Upper lobe of left lung (tissue), 6 donors: ENCODE data around the gene LRTM2. TPM values are rescaled to one million over a fixed set of nuclear protein-coding genes. Genes with fewer than 3 reads are reported as not detected.

Experiments
- ATAC-seq, 2 donors: fragments of 200-7000 bp; cut with Tn5 transposase; one replicate each; pipeline ENCODE4 v1.9.1; 2022; ENCODE audit warnings: mild to moderate bottlenecking in 2 of 2, moderate library complexity in 2 of 2; ENCODE audit not compliant: low FRiP score in 2 of 2
- DNase-seq, 2 donors: peaks; one replicate each; pipeline ENCODE4 v3.0.0-alpha.2; 2019 to 2020
- H3K27ac ChIP-seq, 4 donors: fragments of 200-600 bp; sonication (generic); one replicate each; pipeline ENCODE4 v1.5.1; 2016 to 2019
- H3K27me3 ChIP-seq, 4 donors: fragments of 200-600 bp; sonication (generic); one replicate each; pipeline ENCODE4 v1.5.1; 2017 to 2019
- H3K36me3 ChIP-seq, 4 donors: fragments of 200-600 bp; sonication (generic); one replicate each; pipeline ENCODE4 v1.5.1; 2016 to 2019
- H3K4me1 ChIP-seq, 4 donors: fragments of 200-600 bp; sonication (generic); one replicate each; pipeline ENCODE4 v1.5.1; 2018 to 2019
- H3K4me3 ChIP-seq, 4 donors: fragments of 200-600 bp; sonication (generic); one replicate each; pipeline ENCODE4 v1.5.1; 2017 to 2019; ENCODE audit warnings: mild to moderate bottlenecking in 2 of 4, moderate library complexity in 1 of 4
- H3K9me3 ChIP-seq, 4 donors: fragments of 200-600 bp; sonication (generic); one replicate each; pipeline ENCODE4 v1.5.1; 2018 to 2019
- CTCF ChIP-seq, 6 experiments: fragments of 450-650 bp in 4 of 6; fragments of 200-600 bp in 2 of 6; sonication (generic) in 2 of 6; IDR thresholded peaks; one replicate each; pipeline ENCODE4 v1.5.1; 2016 to 2019; ENCODE audit warnings: antibody characterized with exemption in 6 of 6
- EP300 ChIP-seq, 4 donors: sonication (generic); formaldehyde crosslinking; IDR thresholded peaks; one replicate each; pipeline ENCODE4 v1.5.1; 2017; ENCODE audit warnings: antibody characterized with exemption in 4 of 4, control low read depth in 2 of 4
- POLR2A ChIP-seq, 4 donors: fragments of 450-650 bp; IDR thresholded peaks; one replicate each; pipeline ENCODE4 v1.5.1; 2016 to 2017; ENCODE audit warnings: antibody characterized with exemption in 4 of 4, mild to moderate bottlenecking in 2 of 4
- POLR2AphosphoS5 ChIP-seq, 2 donors: sonication (generic); formaldehyde crosslinking; IDR thresholded peaks; one replicate each; pipeline ENCODE4 v1.5.1; 2017; ENCODE audit warnings: antibody characterized with exemption in 2 of 2
- WGBS, 2 donors: methylation state at CpG; one replicate each; pipeline ENCODE4 v1.1.5; 2017 to 2018; 5-methylcytosine and 5-hydroxymethylcytosine counted together
- total RNA-seq, 6 donors: library from RNA; depleted of rRNA in 4 of 6; stranded (reverse); fragments of >200 nt in 4 of 6; gene quantifications; one replicate each; pipeline versions ENCODE4 v1.1.0 to v1.2.1, GENCODE V29; 2016 to 2021
- donor health status: DM: no; HTN: no; CAD: no; lungs with moderate emphysema.
- donor health status: DM: no; HTN: yes; CAD: no; lungs with severe emphysema.

Gene LRTM2
- total RNA-seq, 6 donors from 2014 or later, result not detected

GRCh38 chr12:1808036-1808797 is 12.1 kb upstream of the LRTM2 start:
- H3K36me3 ChIP-seq, result no peaks in the 10 kb centered on the region
- no peak for TF ChIP-seq CTCF (IDR thresholded peaks at IDR 0.05)
- TF ChIP-seq EP300 (IDR thresholded peaks at IDR 0.05), result no peak
- no peak for TF ChIP-seq POLR2AphosphoS5 (IDR thresholded peaks at IDR 0.05)
- TF ChIP-seq POLR2A (IDR thresholded peaks at IDR 0.05), result no peak
- H3K4me3 ChIP-seq, result no peak overlapping the region
- peaks cover 0 to 11% (median 3%) of the 10 kb centered on the region in 4 donors for H3K4me1 ChIP-seq
- no peak for DNase-seq
- H3K27ac ChIP-seq, result no peak overlapping the region
- ATAC-seq, result no peak
- 81 to 88% methylated on average over 19 of the region's 19 CpGs for WGBS, 2 donors
- H3K9me3 ChIP-seq, result no peaks in the 10 kb centered on the region
- no peaks in the 10 kb centered on the region for H3K27me3 ChIP-seq

GRCh38 chr12:1808798-1809480 is 11.4 kb upstream of the LRTM2 start:
- ATAC-seq (no peak), DNase-seq (no peak)
- H3K36me3 ChIP-seq, result no peaks in the 10 kb centered on the region
- no peak overlapping the region for H3K27ac ChIP-seq
- TF ChIP-seq EP300 (IDR thresholded peaks at IDR 0.05) (no peak), POLR2A (IDR thresholded peaks at IDR 0.05) (no peak), POLR2AphosphoS5 (IDR thresholded peaks at IDR 0.05) (no peak), CTCF (IDR thresholded peaks at IDR 0.05) (no peak)
- H3K4me3 ChIP-seq, result no peak overlapping the region
- 82 to 83% methylated on average over 22 of the region's 22 CpGs for WGBS, 2 donors
- no peaks in the 10 kb centered on the region for H3K27me3 ChIP-seq
- H3K4me1 ChIP-seq, result peaks cover 0 to 15% (median 4%) of the 10 kb centered on the region in 4 donors
- no peaks in the 10 kb centered on the region for H3K9me3 ChIP-seq

GRCh38 chr12:1809591-1810190 is 10.7 kb upstream of the LRTM2 start:
- ATAC-seq (no peak), DNase-seq (no peak)
- TF ChIP-seq CTCF (IDR thresholded peaks at IDR 0.05) (no peak), POLR2AphosphoS5 (IDR thresholded peaks at IDR 0.05) (no peak), POLR2A (IDR thresholded peaks at IDR 0.05) (no peak), EP300 (IDR thresholded peaks at IDR 0.05) (no peak)
- no peaks in the 10 kb centered on the region for H3K9me3 ChIP-seq
- H3K27me3 ChIP-seq, result no peaks in the 10 kb centered on the region
- no peaks in the 10 kb centered on the region for H3K36me3 ChIP-seq
- peaks cover 0 to 16% (median 3%) of the 10 kb centered on the region in 4 donors for H3K4me1 ChIP-seq
- H3K4me3 ChIP-seq, result no peak overlapping the region
- H3K27ac ChIP-seq, result peak overlapping the region in 2 of 4 donors; percentile 8 to 26
- WGBS, 2 donors, result 82 to 91% methylated on average over 13 of the region's 13 CpGs

- Histone ChIP-seq H3K27me3 (no peaks in the 10 kb centered on the region), H3K9me3 (no peaks in the 10 kb centered on the region), H3K36me3 (no peaks in the 10 kb centered on the region), H3K27ac (peak overlapping the region in 2 of 4 donors; percentile 8 to 83), H3K4me3 (no peak overlapping the region), H3K4me1 (peaks cover 0 to 16% (median 2%) of the 10 kb centered on the region in 4 donors)
- 82 to 84% methylated on average over 19 to 21 of the region's 21 CpGs for WGBS, 2 donors
- ATAC-seq, result no peak
- DNase-seq, result no peak
- TF ChIP-seq POLR2A (IDR thresholded peaks at IDR 0.05) (no peak), POLR2AphosphoS5 (IDR thresholded peaks at IDR 0.05) (no peak), CTCF (IDR thresholded peaks at IDR 0.05) (no peak), EP300 (IDR thresholded peaks at IDR 0.05) (no peak)
Observed at GRCh38 chr12:1810201-1810930, 10.0 kb upstream of the LRTM2 start.
